CD14-positive monocyte (primary cell): ENCODE results near the gene HDAC10. TPM values are rescaled to one million over a fixed set of nuclear protein-coding genes. Genes with fewer than 3 reads are reported as not detected.
A peak's percentile ranks its signal among the peaks of the same experiment; 100 is the strongest.

Experiments used
- DNase-seq, 3 donors: peaks; one replicate each; pipeline ENCODE4 v3.0.0-alpha.2; 2011 to 2022
- H2AFZ ChIP-seq: 2 replicates; pipeline ENCODE4 v1.6.0; 2012; ENCODE audit warnings: mild to moderate bottlenecking, low read depth, low read length, inconsistent platforms; ENCODE audit not compliant: insufficient read depth, poor library complexity, severe bottlenecking
- H3K27ac ChIP-seq, 2 donors: 1 replicate in 1 of 2; 2 replicates in 1 of 2; pipeline ENCODE4 v1.5.1; 2012 to 2013; ENCODE audit warnings: low read length in 2 of 2, control low read depth in 1 of 2, inconsistent platforms in 1 of 2, low read depth in 1 of 2, mild to moderate bottlenecking in 1 of 2
- H3K27me3 ChIP-seq, 2 donors: one replicate each; pipeline versions ENCODE4 v1.6.0 to v1.6.1; 2011 to 2013; ENCODE audit warnings: low read length in 2 of 2; ENCODE audit not compliant: control insufficient read depth in 2 of 2, insufficient read depth in 2 of 2
- H3K36me3 ChIP-seq, 2 donors: replicated peaks in 1 of 2; 1 replicate in 1 of 2; 2 replicates in 1 of 2; pipeline versions ENCODE4 v1.5.1 to v1.6.1; 2012 to 2013; ENCODE audit warnings: low read length in 2 of 2, control low read depth in 1 of 2, inconsistent platforms in 1 of 2, mild to moderate bottlenecking in 1 of 2; ENCODE audit not compliant: insufficient read depth in 2 of 2, control insufficient read depth in 1 of 2
- H3K4me1 ChIP-seq, 2 donors: 1 replicate in 1 of 2; 2 replicates in 1 of 2; pipeline versions ENCODE4 v1.5.1 to v1.6.1; 2012 to 2013; ENCODE audit warnings: low read length in 2 of 2, control low read depth in 1 of 2, inconsistent platforms in 1 of 2, mild to moderate bottlenecking in 1 of 2, moderate library complexity in 1 of 2; ENCODE audit not compliant: insufficient read depth in 2 of 2, control insufficient read depth in 1 of 2
- H3K4me2 ChIP-seq: replicated peaks from 2 replicates; pipeline ENCODE3; 2012; ENCODE audit warnings: low read length, moderate library complexity, mild to moderate bottlenecking; ENCODE audit not compliant: poor library complexity, severe bottlenecking; ENCODE audit errors: extremely low read depth
- H3K4me3 ChIP-seq, 3 experiments: fragments of 200-600 bp in 1 of 3; sonication (generic) in 1 of 3; replicated peaks in 1 of 3; 1 replicate in 2 of 3; 2 replicates in 1 of 3; pipeline ENCODE4 v1.5.1; 2011 to 2013; ENCODE audit warnings: low read length in 3 of 3, mild to moderate bottlenecking in 3 of 3, control low read depth in 2 of 3, low read depth in 2 of 3, inconsistent platforms in 1 of 3, moderate library complexity in 1 of 3
- H3K79me2 ChIP-seq: 2 replicates; pipeline ENCODE4 v1.6.0; 2012; ENCODE audit warnings: mild to moderate bottlenecking, control low read depth, inconsistent platforms, low read length, moderate library complexity; ENCODE audit not compliant: insufficient read depth
- H3K9ac ChIP-seq: 2 replicates; pipeline ENCODE4 v1.6.0; 2017; ENCODE audit warnings: low read length, mild to moderate bottlenecking; ENCODE audit not compliant: insufficient read depth, poor library complexity, severe bottlenecking
- H3K9me3 ChIP-seq, 2 donors: replicated peaks in 1 of 2; 1 replicate in 1 of 2; 2 replicates in 1 of 2; pipeline versions ENCODE4 v1.5.1 to v1.6.1; 2012 to 2013; ENCODE audit warnings: low read length in 2 of 2, control low read depth in 1 of 2; ENCODE audit not compliant: control insufficient read depth in 1 of 2, insufficient read depth in 1 of 2
- H4K20me1 ChIP-seq: 2 replicates; pipeline ENCODE4 v1.6.0; 2012; ENCODE audit warnings: mild to moderate bottlenecking, low read length, control low read depth, moderate library complexity; ENCODE audit not compliant: insufficient read depth
- H3K27ac Mint-ChIP-seq, 7 donors: one replicate each; pipeline ENCODE4 v1.8.0; 2020; ENCODE audit warnings: mild to moderate bottlenecking in 7 of 7, mixed read lengths in 7 of 7, moderate library complexity in 6 of 7, inconsistent platforms in 2 of 7
- H3K27me3 Mint-ChIP-seq, 3 donors: one replicate each; pipeline ENCODE4 v1.8.0; 2021 to 2022; ENCODE audit warnings: low read depth in 3 of 3, mild to moderate bottlenecking in 3 of 3, mixed read lengths in 3 of 3, moderate library complexity in 3 of 3, inconsistent platforms in 1 of 3
- H3K36me3 Mint-ChIP-seq, 2 donors: one replicate each; pipeline ENCODE4 v1.8.0; 2020; ENCODE audit warnings: mixed read lengths in 2 of 2, inconsistent platforms in 1 of 2, mild to moderate bottlenecking in 1 of 2
- H3K4me1 Mint-ChIP-seq: one replicate; pipeline ENCODE4 v1.8.0; 2020; ENCODE audit warnings: mild to moderate bottlenecking, mixed read lengths
- H3K4me3 Mint-ChIP-seq, 2 donors: one replicate each; pipeline ENCODE4 v1.8.0; 2020; ENCODE audit warnings: mild to moderate bottlenecking in 2 of 2, mixed read lengths in 2 of 2, moderate library complexity in 1 of 2
- H3K9me3 Mint-ChIP-seq, 7 donors: one replicate each; pipeline ENCODE4 v1.8.0; 2020 to 2022; ENCODE audit warnings: mixed read lengths in 7 of 7, mild to moderate bottlenecking in 6 of 7, moderate library complexity in 6 of 7, inconsistent platforms in 2 of 7
- CTCF ChIP-seq: fragments of 200-600 bp; IDR thresholded peaks from one replicate; pipeline ENCODE4 v1.8.0; 2022; ENCODE audit warnings: antibody characterized with exemption, mild to moderate bottlenecking
- WGBS: methylation state at CpG from one replicate; pipeline ENCODE4 v1.1.5; 2013; ENCODE audit warnings: missing lambda C conversion rate; ENCODE audit not compliant: insufficient coverage; 5-methylcytosine and 5-hydroxymethylcytosine counted together
- intact Hi-C, 2 donors: fragments of 100-400 bp; cut with micrococcal nuclease; formaldehyde crosslinking; loops; one replicate each; pipeline versions ENCODE4 v1.15.0 to v1.15.1; 2023
- polyA plus RNA-seq, 3 donors: library from polyadenylated mRNA; depleted of rRNA in 1 of 3; unstranded in 2 of 3; stranded (reverse) in 1 of 3; fragments of 300-500 nt in 2 of 3; fragments of >200 nt in 1 of 3; fragmentation: Illumina TruSeq in 2 of 3; gene quantifications; 1 replicate in 2 of 3; 2 replicates in 1 of 3; pipeline ENCODE4 v1.2.3, GENCODE V29; 2012 to 2021

HDAC10 gene
- polyA plus RNA-seq, 3 donors = 9.2 to 148 (median 13.7) TPM

GRCh38 chr22:50219800-50220602 lies 31.1 kb downstream of the HDAC10 start:
- H3K9me3 Mint-ChIP-seq = no peaks in the 10 kb centered on the region
- Histone ChIP-seq H3K4me2 (no peak overlapping the region), H3K79me2 (peaks cover 10% of the 10 kb centered on the region), H3K36me3 (peaks cover 83 to 86% of the 10 kb centered on the region in 2 donors), H3K4me1 (peaks cover 0 to 9% of the 10 kb centered on the region in 2 donors), H3K27ac (no peak overlapping the region), H3K4me3 (no peak overlapping the region), H3K27me3 (no peaks in the 10 kb centered on the region), H4K20me1 (peaks cover 57% of the 10 kb centered on the region), H2AFZ (no peak overlapping the region), H3K9ac (no peak overlapping the region), H3K9me3 (no peaks in the 10 kb centered on the region)
- intact Hi-C loops = no loop called here
- DNase-seq = no peak
- WGBS = 80% methylated on average over 15 of the region's 25 CpGs
- no peaks in the 10 kb centered on the region for H3K27me3 Mint-ChIP-seq
- peaks cover 6% of the 10 kb centered on the region for H3K4me1 Mint-ChIP-seq
- peak overlapping the region in 1 of 7 donors; percentile 56 for H3K27ac Mint-ChIP-seq
- H3K36me3 Mint-ChIP-seq = peaks cover 63 to 91% of the 10 kb centered on the region in 2 donors
- no peak overlapping the region for H3K4me3 Mint-ChIP-seq
- TF ChIP-seq CTCF = no peak

GRCh38 chr22:50218996-50219727 lies 31.9 kb downstream of the HDAC10 start:
- TF ChIP-seq CTCF = no peak
- no peaks in the 10 kb centered on the region for H3K27me3 Mint-ChIP-seq
- Histone ChIP-seq H2AFZ (no peak overlapping the region), H3K36me3 (peaks cover 85 to 90% of the 10 kb centered on the region in 2 donors), H3K79me2 (peaks cover 16% of the 10 kb centered on the region), H3K4me3 (no peak overlapping the region), H3K9ac (no peak overlapping the region), H3K27me3 (no peaks in the 10 kb centered on the region), H3K9me3 (no peaks in the 10 kb centered on the region), H3K27ac (no peak overlapping the region), H4K20me1 (peaks cover 65% of the 10 kb centered on the region), H3K4me2 (no peak overlapping the region), H3K4me1 (peaks cover 0 to 9% of the 10 kb centered on the region in 2 donors)
- H3K4me1 Mint-ChIP-seq = peaks cover 6% of the 10 kb centered on the region
- peak overlapping the region in 2 of 7 donors; percentile 40 to 41 for H3K27ac Mint-ChIP-seq
- intact Hi-C loops = no loop called here
- peak; percentile 50 to 56 (median 51) for DNase-seq
- peaks cover 64 to 94% of the 10 kb centered on the region in 2 donors for H3K36me3 Mint-ChIP-seq
- no peaks in the 10 kb centered on the region for H3K9me3 Mint-ChIP-seq
- no peak overlapping the region for H3K4me3 Mint-ChIP-seq
- 60% methylated on average over 40 of the region's 42 CpGs for WGBS
